HG03457 (cell line): ENCODE data around the gene ZNF862.
"Not testable (repeated sequence)": the region's sequence is repeated elsewhere in the genome, so short reads cannot be mapped to it uniquely, and the experiment has no call there.

Experiments used
- ATAC-seq: cut with Tn5 transposase; IDR thresholded peaks from one replicate; pipeline ENCODE4 v1.9.1; 2021; ENCODE audit warnings: moderate number of reproducible peaks; ENCODE audit not compliant: unreplicated experiment

Gene ZNF862

GRCh38 chr7:149823631-149824199 is 14.5 kb upstream of the ZNF862 start:
- no peak for ATAC-seq

- ATAC-seq, result no peak
These were observed 13.9 kb upstream of the ZNF862 start for GRCh38 chr7:149824301-149824741.

- no peak for ATAC-seq
These were observed 13.2 kb upstream of the ZNF862 start for GRCh38 chr7:149824748-149825566.

GRCh38 chr7:149825567-149826343 is 12.4 kb upstream of the ZNF862 start:
- no peak for ATAC-seq

GRCh38 chr7:149826344-149827088 is 11.7 kb upstream of the ZNF862 start:
- ATAC-seq, result no peak

- ATAC-seq, result no peak
These were observed 10.8 kb upstream of the ZNF862 start for GRCh38 chr7:149827089-149827981.

GRCh38 chr7:149828357-149829309 is 9.5 kb upstream of the ZNF862 start:
- no peak for ATAC-seq

GRCh38 chr7:149830527-149830926 is 7.6 kb upstream of the ZNF862 start:
- not testable (repeated sequence) for ATAC-seq

GRCh38 chr7:149830997-149831740 is 7.0 kb upstream of the ZNF862 start:
- no peak for ATAC-seq

- no peak for ATAC-seq
These were observed 6.4 kb upstream of the ZNF862 start for GRCh38 chr7:149831741-149832219.

GRCh38 chr7:149832332-149833041 is 5.7 kb upstream of the ZNF862 start:
- no peak for ATAC-seq

GRCh38 chr7:149833495-149834130 is 4.6 kb upstream of the ZNF862 start:
- no peak for ATAC-seq

- no peak for ATAC-seq
These were observed 3.6 kb upstream of the ZNF862 start for GRCh38 chr7:149834601-149835000.

- no peak for ATAC-seq
These were observed 1.7 kb upstream of the ZNF862 start for GRCh38 chr7:149836434-149836833.

- ATAC-seq, result no peak
These were observed 481 bp upstream of the ZNF862 start for GRCh38 chr7:149837564-149838223.

- ATAC-seq, result no peak
These were observed 825 bp downstream of the ZNF862 start for GRCh38 chr7:149838992-149839408.
